ENCODE data around the gene GOLGA5.

- no peak for TF ChIP-seq TEF (CRISPR knock-in tag; IDR thresholded peaks at IDR 0.05)
- TF ChIP-seq ZNF274 (CRISPR knock-in tag; IDR thresholded peaks at IDR 0.05), result no peak
- TF ChIP-seq NBN (conservative IDR thresholded peaks at IDR 0.05), result no peak
- TF ChIP-seq POLR2AphosphoS5 (IDR thresholded peaks at IDR 0.05; ENCODE audit: low read depth, low read length), result no peak
- no peak for TF ChIP-seq HINFP (CRISPR knock-in tag; IDR thresholded peaks at IDR 0.05; ENCODE audit: low read depth)
These were observed 50.1 kb downstream of the GOLGA5 start for GRCh38 chr14:92844204-92844603.

Data from HepG2 (cell line).